HG02588 (cell line): ENCODE measurements around the gene VPS39.

Experiments used
- ATAC-seq: cut with Tn5 transposase; IDR thresholded peaks from one replicate; pipeline ENCODE4 v1.9.1; 2021; ENCODE audit warnings: mild to moderate bottlenecking, moderate library complexity; ENCODE audit not compliant: unreplicated experiment

Gene VPS39

GRCh38 chr15:42146551-42147430, 61.3 kb downstream of the VPS39 start:
- ATAC-seq, result no peak

- ATAC-seq, result no peak
These were observed 62.3 kb downstream of the VPS39 start for GRCh38 chr15:42145546-42146455.

- no peak for ATAC-seq
These were observed 63.2 kb downstream of the VPS39 start for GRCh38 chr15:42144841-42145375.

- no peak for ATAC-seq
These were observed 64.1 kb downstream of the VPS39 start for GRCh38 chr15:42143866-42144625.

- ATAC-seq, result no peak
These were observed 64.7 kb downstream of the VPS39 start for GRCh38 chr15:42143356-42143755.

- no peak for ATAC-seq
These were observed 66.1 kb downstream of the VPS39 start for GRCh38 chr15:42141795-42142667.

- ATAC-seq, result no peak
These were observed 66.9 kb downstream of the VPS39 start for GRCh38 chr15:42141246-42141645.

- ATAC-seq, result no peak
These were observed 67.6 kb downstream of the VPS39 start for GRCh38 chr15:42140383-42141070.

GRCh38 chr15:42139596-42139995, 68.5 kb downstream of the VPS39 start:
- ATAC-seq, result no peak

- ATAC-seq, result no peak
These were observed 69.1 kb downstream of the VPS39 start for GRCh38 chr15:42138968-42139386.

GRCh38 chr15:42138411-42138810, 69.7 kb downstream of the VPS39 start:
- ATAC-seq, result no peak

GRCh38 chr15:42137461-42138261, 70.4 kb downstream of the VPS39 start:
- no peak for ATAC-seq

- no peak for ATAC-seq
These were observed 71.6 kb downstream of the VPS39 start for GRCh38 chr15:42136513-42136912.

GRCh38 chr15:42135351-42135750, 72.8 kb downstream of the VPS39 start:
- ATAC-seq, result no peak

- no peak for ATAC-seq
These were observed 73.4 kb downstream of the VPS39 start for GRCh38 chr15:42134617-42135245.

GRCh38 chr15:42133886-42134502, 74.1 kb downstream of the VPS39 start:
- no peak for ATAC-seq

GRCh38 chr15:42133356-42133755, 74.7 kb downstream of the VPS39 start:
- ATAC-seq, result no peak
